Thoracic aorta (tissue), 2 donors: ENCODE data around the gene SHH. TPM values are rescaled to one million over a fixed set of nuclear protein-coding genes. Genes with fewer than 3 reads are reported as not detected.

ENCODE experiments used
- ATAC-seq: fragments of 150-250 bp; one replicate; pipeline ENCODE4 v1.8.0; 2017; ENCODE audit warnings: low read depth; ENCODE audit not compliant: insufficient number of reproducible peaks, low FRiP score
- DNase-seq: peaks from one replicate; pipeline ENCODE4 v3.0.0-alpha.2; 2020; ENCODE audit warnings: low spot score
- H3K27ac ChIP-seq, 2 donors: fragments of 200-600 bp; sonication (generic); 1 replicate in 1 of 2; 2 replicates in 1 of 2; pipeline ENCODE4 v1.5.1; 2016; ENCODE audit warnings: mild to moderate bottlenecking in 2 of 2, moderate library complexity in 2 of 2
- H3K27me3 ChIP-seq: fragments of 200-600 bp; sonication (generic); replicated peaks from 2 replicates; pipeline ENCODE4 v1.6.0; 2016; ENCODE audit warnings: mild to moderate bottlenecking; ENCODE audit not compliant: insufficient read depth
- H3K36me3 ChIP-seq: fragments of 200-600 bp; sonication (generic); one replicate; pipeline ENCODE4 v1.5.1; 2016
- H3K4me1 ChIP-seq, 2 donors: fragments of 200-600 bp; sonication (generic); 1 replicate in 1 of 2; 2 replicates in 1 of 2; pipeline versions ENCODE4 v1.5.1 to v1.6.0; 2016; ENCODE audit warnings: low read depth in 2 of 2, mild to moderate bottlenecking in 1 of 2; ENCODE audit not compliant: control insufficient read depth in 1 of 2
- H3K4me3 ChIP-seq: fragments of 200-600 bp; sonication (generic); 2 replicates; pipeline ENCODE4 v1.5.1; 2016; ENCODE audit warnings: mild to moderate bottlenecking
- H3K9me3 ChIP-seq: fragments of 200-600 bp; sonication (generic); 2 replicates; pipeline ENCODE4 v1.5.1; 2016
- total RNA-seq, 2 donors: library from RNA; depleted of rRNA; stranded (reverse); fragments of >200 nt; gene quantifications; one replicate each; pipeline versions ENCODE4 v1.1.0 to v1.2.3, GENCODE V29; 2016
- TF ChIP-seq, protein P1 (sequence below): fragments of 200-600 bp; sonication (generic); IDR thresholded peaks from one replicate; pipeline ENCODE4 v1.5.1; 2019; ENCODE audit warnings: antibody characterized with exemption

The SHH gene
- total RNA-seq, 2 donors from 2014 or later: 0.28 TPM; not detected in 1

DNA sequence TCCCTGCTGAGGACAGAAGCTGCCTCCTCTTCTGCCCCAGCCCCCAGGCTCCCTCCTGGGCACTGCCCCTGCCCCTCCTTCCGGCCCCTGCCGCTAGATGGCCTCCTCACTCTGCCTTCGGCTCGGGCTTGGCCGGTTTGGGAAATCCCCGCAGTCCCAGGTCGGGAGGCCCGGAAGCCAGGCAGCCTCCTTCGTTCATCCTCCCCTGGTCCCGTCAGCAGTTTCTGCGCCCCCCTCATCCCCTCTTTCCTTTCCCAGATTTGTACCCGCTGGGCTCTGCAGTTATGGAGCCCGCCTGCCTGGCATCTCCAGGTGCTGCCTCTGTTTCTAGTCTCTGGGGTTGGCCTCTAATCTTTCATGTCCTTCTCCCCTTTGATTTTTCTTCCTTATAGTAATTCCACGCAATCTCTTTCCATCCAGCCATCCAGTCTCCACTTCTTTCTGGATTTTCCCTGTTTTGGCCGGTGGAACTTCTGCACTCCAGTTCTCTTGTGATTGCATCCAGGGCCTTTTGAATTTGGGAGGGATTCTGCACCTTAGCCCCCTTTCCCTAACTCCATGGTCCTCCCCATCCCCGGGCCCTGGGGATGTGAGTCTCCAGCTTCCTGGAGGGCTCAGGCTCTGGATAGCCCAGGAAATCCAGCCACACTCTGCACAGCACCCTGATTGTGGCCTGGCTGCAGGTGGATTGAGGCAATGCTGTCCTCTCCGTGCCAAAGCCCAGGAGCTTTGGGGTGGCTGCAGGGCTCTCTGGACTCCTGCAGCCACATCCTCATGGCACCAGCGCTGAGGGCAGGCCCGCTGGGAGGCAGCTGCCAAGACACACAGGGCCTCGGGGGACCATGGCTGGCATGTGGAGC is 3.3 kb upstream of the SHH start:
- no peaks in the 10 kb centered on the region for H3K36me3 ChIP-seq
- no peaks in the 10 kb centered on the region for H3K4me1 ChIP-seq
- no peaks in the 10 kb centered on the region for H3K9me3 ChIP-seq
- H3K27ac ChIP-seq: no peak overlapping the region
- no peak for ATAC-seq
- TF ChIP-seq, protein P1, sequence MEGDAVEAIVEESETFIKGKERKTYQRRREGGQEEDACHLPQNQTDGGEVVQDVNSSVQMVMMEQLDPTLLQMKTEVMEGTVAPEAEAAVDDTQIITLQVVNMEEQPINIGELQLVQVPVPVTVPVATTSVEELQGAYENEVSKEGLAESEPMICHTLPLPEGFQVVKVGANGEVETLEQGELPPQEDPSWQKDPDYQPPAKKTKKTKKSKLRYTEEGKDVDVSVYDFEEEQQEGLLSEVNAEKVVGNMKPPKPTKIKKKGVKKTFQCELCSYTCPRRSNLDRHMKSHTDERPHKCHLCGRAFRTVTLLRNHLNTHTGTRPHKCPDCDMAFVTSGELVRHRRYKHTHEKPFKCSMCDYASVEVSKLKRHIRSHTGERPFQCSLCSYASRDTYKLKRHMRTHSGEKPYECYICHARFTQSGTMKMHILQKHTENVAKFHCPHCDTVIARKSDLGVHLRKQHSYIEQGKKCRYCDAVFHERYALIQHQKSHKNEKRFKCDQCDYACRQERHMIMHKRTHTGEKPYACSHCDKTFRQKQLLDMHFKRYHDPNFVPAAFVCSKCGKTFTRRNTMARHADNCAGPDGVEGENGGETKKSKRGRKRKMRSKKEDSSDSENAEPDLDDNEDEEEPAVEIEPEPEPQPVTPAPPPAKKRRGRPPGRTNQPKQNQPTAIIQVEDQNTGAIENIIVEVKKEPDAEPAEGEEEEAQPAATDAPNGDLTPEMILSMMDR: no peak
- H3K4me3 ChIP-seq: no peak overlapping the region
- no peaks in the 10 kb centered on the region for H3K27me3 ChIP-seq
- no peak for DNase-seq

DNA sequence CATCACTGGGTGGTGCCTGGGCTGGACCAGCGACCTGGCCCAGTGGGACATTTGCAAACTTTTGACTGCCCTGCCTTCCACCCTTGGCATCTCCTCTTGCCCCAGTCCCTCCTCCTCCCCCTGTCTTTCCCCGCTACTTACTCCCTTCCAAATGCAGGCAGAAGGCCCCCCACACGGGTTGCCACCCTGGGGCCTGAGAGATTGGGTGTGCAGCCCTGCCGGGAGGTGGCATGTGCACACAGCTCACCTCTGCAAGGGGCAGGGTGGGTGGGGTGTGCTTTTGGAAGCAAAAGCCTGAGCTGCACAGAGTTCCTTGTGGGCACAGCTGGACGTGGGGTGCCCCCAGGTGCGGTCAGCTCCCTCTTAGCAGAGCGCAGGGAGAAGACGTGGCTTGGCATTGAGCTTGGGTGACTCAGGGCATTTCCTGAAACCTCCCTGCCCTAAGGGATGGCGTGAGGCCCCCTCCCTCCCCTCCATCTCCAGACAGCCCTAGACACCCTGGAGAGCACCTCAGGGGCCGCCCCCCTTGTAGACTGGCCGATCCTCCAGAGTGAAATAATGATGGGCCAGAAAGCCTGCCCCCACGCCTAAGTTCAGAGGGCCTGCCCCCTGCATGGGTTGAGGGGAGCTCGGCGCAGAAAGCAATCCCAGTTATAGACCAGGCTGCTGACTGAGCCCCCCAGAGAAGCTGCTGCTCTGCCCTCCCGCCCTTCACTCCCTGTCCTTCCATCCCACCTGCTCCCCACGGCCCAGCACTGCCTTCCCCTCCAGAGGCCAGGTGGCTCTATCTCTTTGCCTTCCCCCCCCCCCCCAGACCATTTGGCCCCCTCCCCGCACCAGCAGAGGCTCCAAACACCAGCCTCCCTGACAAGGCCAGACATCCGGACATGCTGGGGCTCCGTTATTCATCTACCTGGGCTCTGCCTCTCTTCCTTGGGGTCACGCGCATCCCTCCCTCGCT is 2.3 kb upstream of the SHH start:
- Histone ChIP-seq H3K4me3 (no peak overlapping the region), H3K27ac (no peak overlapping the region), H3K27me3 (peaks cover 4% of the 10 kb centered on the region), H3K4me1 (peaks cover 0 to 7% of the 10 kb centered on the region in 2 donors), H3K36me3 (no peaks in the 10 kb centered on the region), H3K9me3 (no peaks in the 10 kb centered on the region)
- ATAC-seq: no peak
- TF ChIP-seq, protein P1: no peak
- DNase-seq: no peak

DNA sequence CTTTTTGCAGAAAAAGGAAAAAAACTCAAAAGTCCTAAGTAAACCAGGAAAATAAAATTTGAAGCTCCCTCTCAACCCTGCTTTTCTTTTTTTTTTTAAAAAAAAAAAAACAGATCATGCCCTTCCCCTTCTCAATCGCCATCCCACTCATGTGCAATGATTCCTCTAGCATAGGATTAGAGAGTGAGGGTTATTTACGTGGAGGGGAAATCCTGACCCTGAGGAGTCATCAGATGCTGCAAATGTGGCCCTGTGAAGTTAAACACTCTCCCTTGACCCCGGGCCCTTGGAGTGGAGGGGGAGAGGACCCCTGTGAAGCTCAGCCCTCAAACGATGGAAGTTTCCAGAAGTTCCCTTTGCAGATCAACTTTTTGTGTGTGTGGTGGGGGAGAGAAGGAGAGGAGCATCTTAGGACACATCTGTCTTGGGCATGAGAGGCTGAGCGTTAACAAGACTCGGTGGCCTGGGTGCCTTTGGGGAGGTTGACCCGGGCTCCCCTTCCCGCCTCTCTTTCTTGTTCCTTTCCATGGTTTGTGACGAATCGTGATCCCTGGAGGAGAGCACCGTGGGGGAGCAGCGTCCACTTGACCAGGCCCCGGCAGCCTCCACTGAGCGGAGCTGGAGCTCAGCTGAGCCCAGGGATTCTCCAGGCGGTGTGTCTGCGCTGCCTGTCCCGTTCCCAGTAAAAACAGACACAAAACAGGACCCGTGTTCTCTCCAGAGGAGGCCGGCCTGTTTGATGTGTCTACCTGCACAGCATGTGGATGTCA is 1.5 kb upstream of the SHH start:
- Histone ChIP-seq H3K36me3 (no peaks in the 10 kb centered on the region), H3K27ac (no peak overlapping the region), H3K27me3 (peaks cover 6% of the 10 kb centered on the region), H3K9me3 (no peaks in the 10 kb centered on the region), H3K4me1 (peaks cover 6 to 16% of the 10 kb centered on the region in 2 donors), H3K4me3 (no peak overlapping the region)
- TF ChIP-seq, protein P1: no peak
- DNase-seq (no peak), ATAC-seq (no peak)

DNA sequence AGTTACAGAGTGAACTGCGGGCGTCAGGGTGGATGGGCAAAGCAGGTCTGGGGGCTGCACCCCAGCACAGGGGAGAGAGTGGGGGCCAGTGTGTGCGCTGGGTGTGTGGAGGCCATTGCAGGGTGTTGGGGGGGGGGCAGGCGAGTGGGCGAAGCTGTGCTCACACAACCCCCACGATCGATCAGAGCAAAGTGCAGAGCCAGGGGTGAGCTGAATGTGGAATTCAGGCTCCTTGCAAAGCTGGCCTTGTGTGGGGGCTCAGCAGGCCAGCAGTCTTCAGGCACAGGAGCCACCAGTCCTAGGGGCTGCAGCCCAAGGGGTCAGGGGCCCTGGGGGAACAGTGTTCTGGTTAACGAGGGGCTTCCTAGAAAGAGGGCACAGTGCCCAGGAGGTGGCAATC is 862 bp upstream of the SHH start:
- Histone ChIP-seq H3K27ac (no peak overlapping the region), H3K9me3 (no peaks in the 10 kb centered on the region), H3K4me3 (no peak overlapping the region), H3K4me1 (peaks cover 6 to 22% of the 10 kb centered on the region in 2 donors), H3K36me3 (no peaks in the 10 kb centered on the region), H3K27me3 (peaks cover 6% of the 10 kb centered on the region)
- ATAC-seq (no peak), DNase-seq (no peak)
- TF ChIP-seq, protein P1: no peak
